Measurements from ENCODE around the gene VAMP1.

Gene VAMP1

DNA sequence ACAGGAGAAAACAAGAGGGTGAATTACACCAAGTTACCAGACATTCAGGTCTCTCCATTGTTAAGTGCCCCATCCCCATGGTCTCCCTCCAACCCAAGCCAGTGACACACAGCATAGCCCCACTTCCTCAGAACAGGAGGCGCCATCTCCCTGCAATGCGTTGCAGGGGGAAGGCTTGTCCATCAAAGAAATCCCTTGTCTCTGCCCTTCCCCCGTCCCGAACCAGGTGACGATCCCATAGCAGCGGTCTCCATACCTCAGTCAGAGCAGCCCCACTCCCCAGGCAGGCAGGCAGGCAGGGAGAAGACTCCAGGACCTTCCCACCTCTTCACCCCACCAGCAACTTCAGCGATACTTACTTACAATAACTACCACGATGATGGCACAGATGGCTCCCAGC, 5.9 kb downstream of the VAMP1 start (continued):
- TF ChIP-seq ZNF24 (tag by site-specific recombination; IDR thresholded peaks at IDR 0.05) (no peak), ZNF426 (tag by site-specific recombination; IDR thresholded peaks at IDR 0.05) (no peak), ZNF624 (tag by site-specific recombination; IDR thresholded peaks at IDR 0.05) (no peak), ZNF677 (tag by site-specific recombination; IDR thresholded peaks at IDR 0.05) (no peak)

DNA sequence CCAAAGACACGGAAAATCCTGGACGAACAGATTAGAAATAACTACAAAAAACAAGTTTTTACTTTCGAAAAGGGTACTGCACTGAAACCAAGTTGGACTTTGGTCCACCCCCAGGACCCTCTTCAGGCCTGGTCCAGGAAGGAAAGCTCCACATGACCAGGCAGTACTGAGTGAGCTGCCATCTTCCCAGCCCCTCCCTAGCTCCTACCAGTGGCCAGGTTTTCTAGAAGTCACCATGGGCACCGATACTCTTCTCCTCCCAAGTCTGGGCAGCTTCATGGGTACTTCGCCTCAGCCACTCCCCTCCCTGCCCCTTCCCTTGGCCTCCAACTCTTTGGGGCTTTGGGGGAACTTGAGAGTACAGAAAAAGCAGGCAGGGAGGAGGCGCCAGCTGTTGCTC, 6.6 kb downstream of the VAMP1 start:
- ChIA-PET POLR2A (interaction anchor here (1.8 kb wide), 1 partner anchor 40 kb away, joined by 4 read pairs; no protein-coding TSS in a partner anchor), CTCF (interaction anchor here (0.6 to 1.7 kb wide), 9 partner anchors 12 to 409 kb away, joined by 3 to 11 read pairs (median 3); partner anchors contain the start of gene TAPBPL)
- Histone ChIP-seq H3K4me1 (ENCODE audit: control insufficient read depth, insufficient read depth, low read length) (no peaks in the 10 kb centered on the region), H3K36me3 (ENCODE audit: control insufficient read depth in 2 of 2, insufficient read depth in 1 of 2, low read length in 2 of 2) (peaks cover 9 to 70% of the 10 kb centered on the region in 2 experiments), H3K9me3 (ENCODE audit: control insufficient read depth, insufficient read depth, low read depth, low read length) (no peaks in the 10 kb centered on the region), H3K4me3 (ENCODE audit: low read depth, low read length) (no peak overlapping the region), H3K27ac (ENCODE audit: extremely low read depth, low read depth, low read length) (no peak overlapping the region)
- TF ChIP-seq, protein P1, sequence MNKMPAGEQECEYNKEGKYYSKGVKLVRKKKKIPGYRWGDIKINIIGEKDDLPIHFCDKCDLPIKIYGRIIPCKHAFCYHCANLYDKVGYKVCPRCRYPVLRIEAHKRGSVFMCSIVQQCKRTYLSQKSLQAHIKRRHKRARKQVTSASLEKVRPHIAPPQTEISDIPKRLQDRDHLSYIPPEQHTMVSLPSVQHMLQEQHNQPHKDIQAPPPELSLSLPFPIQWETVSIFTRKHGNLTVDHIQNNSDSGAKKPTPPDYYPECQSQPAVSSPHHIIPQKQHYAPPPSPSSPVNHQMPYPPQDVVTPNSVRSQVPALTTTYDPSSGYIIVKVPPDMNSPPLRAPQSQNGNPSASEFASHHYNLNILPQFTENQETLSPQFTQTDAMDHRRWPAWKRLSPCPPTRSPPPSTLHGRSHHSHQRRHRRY (tag by site-specific recombination; IDR thresholded peaks at IDR 0.05): no peak
- TF ChIP-seq ZNF132 (tag by site-specific recombination; IDR thresholded peaks at IDR 0.05; ENCODE audit: borderline replicate concordance): no peak
- TF ChIP-seq ZFHX2 (tag by site-specific recombination; conservative IDR thresholded peaks at IDR 0.05): no peak
- no peak for TF ChIP-seq ZNF792 (tag by site-specific recombination; IDR thresholded peaks at IDR 0.05)
- TF ChIP-seq ZNF112 (tag by site-specific recombination; IDR thresholded peaks at IDR 0.05): no peak
- TF ChIP-seq, protein P2, sequence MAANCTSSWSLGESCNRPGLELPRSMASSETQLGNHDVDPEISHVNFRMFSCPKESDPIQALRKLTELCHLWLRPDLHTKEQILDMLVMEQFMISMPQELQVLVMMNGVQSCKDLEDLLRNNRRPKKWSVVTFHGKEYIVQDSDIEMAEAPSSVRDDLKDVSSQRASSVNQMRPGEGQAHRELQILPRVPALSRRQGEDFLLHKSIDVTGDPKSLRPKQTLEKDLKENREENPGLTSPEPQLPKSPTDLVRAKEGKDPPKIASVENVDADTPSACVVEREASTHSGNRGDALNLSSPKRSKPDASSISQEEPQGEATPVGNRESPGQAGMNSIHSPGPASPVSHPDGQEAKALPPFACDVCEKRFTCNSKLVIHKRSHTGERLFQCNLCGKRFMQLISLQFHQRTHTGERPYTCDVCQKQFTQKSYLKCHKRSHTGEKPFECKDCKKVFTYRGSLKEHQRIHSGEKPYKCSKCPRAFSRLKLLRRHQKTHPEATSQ (tag by site-specific recombination; IDR thresholded peaks at IDR 0.05): no peak
- no peak for TF ChIP-seq ZNF433 (tag by site-specific recombination; IDR thresholded peaks at IDR 0.05; ENCODE audit: low read depth)
- TF ChIP-seq, protein P3, sequence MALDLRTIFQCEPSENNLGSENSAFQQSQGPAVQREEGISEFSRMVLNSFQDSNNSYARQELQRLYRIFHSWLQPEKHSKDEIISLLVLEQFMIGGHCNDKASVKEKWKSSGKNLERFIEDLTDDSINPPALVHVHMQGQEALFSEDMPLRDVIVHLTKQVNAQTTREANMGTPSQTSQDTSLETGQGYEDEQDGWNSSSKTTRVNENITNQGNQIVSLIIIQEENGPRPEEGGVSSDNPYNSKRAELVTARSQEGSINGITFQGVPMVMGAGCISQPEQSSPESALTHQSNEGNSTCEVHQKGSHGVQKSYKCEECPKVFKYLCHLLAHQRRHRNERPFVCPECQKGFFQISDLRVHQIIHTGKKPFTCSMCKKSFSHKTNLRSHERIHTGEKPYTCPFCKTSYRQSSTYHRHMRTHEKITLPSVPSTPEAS (tag by site-specific recombination; IDR thresholded peaks at IDR 0.05): no peak
- no peak for TF ChIP-seq ZNF140 (tag by site-specific recombination; IDR thresholded peaks at IDR 0.05)

DNA sequence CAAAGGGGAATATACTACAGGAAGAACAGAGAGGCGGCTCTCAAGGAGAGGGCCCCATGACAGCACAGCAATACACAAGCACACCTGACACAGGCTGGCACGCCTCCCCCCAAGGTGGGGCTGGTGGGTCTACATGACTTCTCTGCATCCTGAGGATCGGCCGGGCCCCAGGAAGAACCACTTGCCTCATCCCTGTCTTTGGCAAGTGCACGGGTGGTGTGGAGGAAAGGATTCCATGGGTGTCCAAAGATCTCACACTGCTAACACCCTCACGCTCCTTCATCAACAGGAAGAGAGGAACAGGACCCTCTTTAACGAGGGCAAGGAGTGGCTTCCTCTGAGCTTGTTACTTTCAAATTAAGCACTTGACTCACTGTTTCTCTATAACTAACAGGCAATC, 7.3 kb downstream of the VAMP1 start:
- H3K36me3 ChIP-seq (ENCODE audit: control insufficient read depth in 2 of 2, insufficient read depth in 1 of 2, low read length in 2 of 2): peaks cover 9 to 70% of the 10 kb centered on the region in 2 experiments
- ChIA-PET POLR2A (interaction anchor here (1.8 kb wide), 1 partner anchor 39 kb away, joined by 4 read pairs; no protein-coding TSS in a partner anchor), CTCF (interaction anchor here (0.8 to 1.7 kb wide), 8 partner anchors 11 to 268 kb away, joined by 3 to 11 read pairs (median 4); partner anchors contain the start of gene TAPBPL)
- H3K9me3 ChIP-seq (ENCODE audit: control insufficient read depth, insufficient read depth, low read depth, low read length): no peaks in the 10 kb centered on the region
- H3K27ac ChIP-seq (ENCODE audit: extremely low read depth, low read depth, low read length): no peak overlapping the region
- H3K4me3 ChIP-seq (ENCODE audit: low read depth, low read length): no peak overlapping the region
- H3K4me1 ChIP-seq (ENCODE audit: control insufficient read depth, insufficient read depth, low read length): no peaks in the 10 kb centered on the region
- TF ChIP-seq WT1 (tag by site-specific recombination; IDR thresholded peaks at IDR 0.05) (no peak), GFI1B (tag by site-specific recombination; IDR thresholded peaks at IDR 0.05) (no peak), ZNF558 (tag by site-specific recombination; IDR thresholded peaks at IDR 0.05) (no peak), ZNF596 (tag by site-specific recombination; IDR thresholded peaks at IDR 0.05) (no peak), ZNF133 (tag by site-specific recombination; IDR thresholded peaks at IDR 0.05) (no peak), ZNF274 (IDR thresholded peaks at IDR 0.05; ENCODE audit: low read length) (no peak), ZNF274 (tag by site-specific recombination; IDR thresholded peaks at IDR 0.05; ENCODE audit: borderline replicate concordance) (no peak), ZNF112 (tag by site-specific recombination; IDR thresholded peaks at IDR 0.05) (no peak), ZNF768 (tag by site-specific recombination; IDR thresholded peaks at IDR 0.05) (no peak)
- TF ChIP-seq, protein P4, sequence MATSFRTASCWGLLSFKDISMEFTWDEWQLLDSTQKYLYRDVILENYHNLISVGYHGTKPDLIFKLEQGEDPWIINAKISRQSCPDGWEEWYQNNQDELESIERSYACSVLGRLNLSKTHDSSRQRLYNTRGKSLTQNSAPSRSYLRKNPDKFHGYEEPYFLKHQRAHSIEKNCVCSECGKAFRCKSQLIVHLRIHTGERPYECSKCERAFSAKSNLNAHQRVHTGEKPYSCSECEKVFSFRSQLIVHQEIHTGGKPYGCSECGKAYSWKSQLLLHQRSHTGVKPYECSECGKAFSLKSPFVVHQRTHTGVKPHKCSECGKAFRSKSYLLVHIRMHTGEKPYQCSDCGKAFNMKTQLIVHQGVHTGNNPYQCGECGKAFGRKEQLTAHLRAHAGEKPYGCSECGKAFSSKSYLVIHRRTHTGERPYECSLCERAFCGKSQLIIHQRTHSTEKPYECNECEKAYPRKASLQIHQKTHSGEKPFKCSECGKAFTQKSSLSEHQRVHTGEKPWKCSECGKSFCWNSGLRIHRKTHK (tag by site-specific recombination; IDR thresholded peaks at IDR 0.05): no peak
- TF ChIP-seq, protein P5, sequence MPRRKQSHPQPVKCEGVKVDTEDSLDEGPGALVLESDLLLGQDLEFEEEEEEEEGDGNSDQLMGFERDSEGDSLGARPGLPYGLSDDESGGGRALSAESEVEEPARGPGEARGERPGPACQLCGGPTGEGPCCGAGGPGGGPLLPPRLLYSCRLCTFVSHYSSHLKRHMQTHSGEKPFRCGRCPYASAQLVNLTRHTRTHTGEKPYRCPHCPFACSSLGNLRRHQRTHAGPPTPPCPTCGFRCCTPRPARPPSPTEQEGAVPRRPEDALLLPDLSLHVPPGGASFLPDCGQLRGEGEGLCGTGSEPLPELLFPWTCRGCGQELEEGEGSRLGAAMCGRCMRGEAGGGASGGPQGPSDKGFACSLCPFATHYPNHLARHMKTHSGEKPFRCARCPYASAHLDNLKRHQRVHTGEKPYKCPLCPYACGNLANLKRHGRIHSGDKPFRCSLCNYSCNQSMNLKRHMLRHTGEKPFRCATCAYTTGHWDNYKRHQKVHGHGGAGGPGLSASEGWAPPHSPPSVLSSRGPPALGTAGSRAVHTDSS (tag by site-specific recombination; IDR thresholded peaks at IDR 0.05): no peak
- TF ChIP-seq, protein P6, sequence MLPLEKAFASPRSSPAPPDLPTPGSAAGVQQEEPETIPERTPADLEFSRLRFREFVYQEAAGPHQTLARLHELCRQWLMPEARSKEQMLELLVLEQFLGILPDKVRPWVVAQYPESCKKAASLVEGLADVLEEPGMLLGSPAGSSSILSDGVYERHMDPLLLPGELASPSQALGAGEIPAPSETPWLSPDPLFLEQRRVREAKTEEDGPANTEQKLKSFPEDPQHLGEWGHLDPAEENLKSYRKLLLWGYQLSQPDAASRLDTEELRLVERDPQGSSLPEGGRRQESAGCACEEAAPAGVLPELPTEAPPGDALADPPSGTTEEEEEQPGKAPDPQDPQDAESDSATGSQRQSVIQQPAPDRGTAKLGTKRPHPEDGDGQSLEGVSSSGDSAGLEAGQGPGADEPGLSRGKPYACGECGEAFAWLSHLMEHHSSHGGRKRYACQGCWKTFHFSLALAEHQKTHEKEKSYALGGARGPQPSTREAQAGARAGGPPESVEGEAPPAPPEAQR (tag by site-specific recombination; IDR thresholded peaks at IDR 0.05): no peak
- TF ChIP-seq, protein P7, sequence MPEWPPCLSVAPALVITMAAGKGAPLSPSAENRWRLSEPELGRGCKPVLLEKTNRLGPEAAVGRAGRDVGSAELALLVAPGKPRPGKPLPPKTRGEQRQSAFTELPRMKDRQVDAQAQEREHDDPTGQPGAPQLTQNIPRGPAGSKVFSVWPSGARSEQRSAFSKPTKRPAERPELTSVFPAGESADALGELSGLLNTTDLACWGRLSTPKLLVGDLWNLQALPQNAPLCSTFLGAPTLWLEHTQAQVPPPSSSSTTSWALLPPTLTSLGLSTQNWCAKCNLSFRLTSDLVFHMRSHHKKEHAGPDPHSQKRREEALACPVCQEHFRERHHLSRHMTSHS (tag by site-specific recombination; IDR thresholded peaks at IDR 0.05): no peak
